ENCODE results near the gene TRIM63. TPM values are rescaled to one million over a fixed set of nuclear protein-coding genes. Genes with fewer than 3 reads are reported as not detected.

Gene TRIM63
- total RNA-seq, 1 donor from 2014 or later = not detected

DNA sequence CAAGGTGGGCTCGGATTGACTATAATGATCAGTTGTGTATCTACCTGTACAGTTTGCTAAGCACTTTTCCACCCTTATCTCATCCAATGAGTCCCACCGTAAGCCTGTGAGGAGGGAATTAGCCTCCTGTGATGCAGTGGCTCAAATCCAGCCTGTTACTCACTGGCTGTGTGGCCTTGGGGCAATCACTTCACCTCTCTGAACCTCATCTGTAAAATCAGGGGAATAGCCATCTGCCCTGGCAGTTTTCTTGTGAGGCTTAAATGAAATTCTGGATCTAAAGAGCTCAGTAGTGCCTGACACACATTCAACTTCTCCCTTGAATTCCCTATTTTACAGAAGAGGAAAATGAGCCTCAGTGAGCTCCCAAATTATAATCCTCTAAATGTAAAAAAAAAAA, 53.3 kb downstream of the TRIM63 start:
- FAIRE-seq (no peak), DNase-seq (ENCODE audit: low read depth) (no peak)
- no peak overlapping the region for H3K4me3 ChIP-seq (ENCODE audit: low read depth, low read length)
- TF ChIP-seq, protein P1, sequence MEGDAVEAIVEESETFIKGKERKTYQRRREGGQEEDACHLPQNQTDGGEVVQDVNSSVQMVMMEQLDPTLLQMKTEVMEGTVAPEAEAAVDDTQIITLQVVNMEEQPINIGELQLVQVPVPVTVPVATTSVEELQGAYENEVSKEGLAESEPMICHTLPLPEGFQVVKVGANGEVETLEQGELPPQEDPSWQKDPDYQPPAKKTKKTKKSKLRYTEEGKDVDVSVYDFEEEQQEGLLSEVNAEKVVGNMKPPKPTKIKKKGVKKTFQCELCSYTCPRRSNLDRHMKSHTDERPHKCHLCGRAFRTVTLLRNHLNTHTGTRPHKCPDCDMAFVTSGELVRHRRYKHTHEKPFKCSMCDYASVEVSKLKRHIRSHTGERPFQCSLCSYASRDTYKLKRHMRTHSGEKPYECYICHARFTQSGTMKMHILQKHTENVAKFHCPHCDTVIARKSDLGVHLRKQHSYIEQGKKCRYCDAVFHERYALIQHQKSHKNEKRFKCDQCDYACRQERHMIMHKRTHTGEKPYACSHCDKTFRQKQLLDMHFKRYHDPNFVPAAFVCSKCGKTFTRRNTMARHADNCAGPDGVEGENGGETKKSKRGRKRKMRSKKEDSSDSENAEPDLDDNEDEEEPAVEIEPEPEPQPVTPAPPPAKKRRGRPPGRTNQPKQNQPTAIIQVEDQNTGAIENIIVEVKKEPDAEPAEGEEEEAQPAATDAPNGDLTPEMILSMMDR (IDR thresholded peaks at IDR 0.05; ENCODE audit: insufficient read depth, low read length, severe bottlenecking) = no peak
- H3K36me3 ChIP-seq (ENCODE audit: control insufficient read depth, insufficient read depth, low read length) = no peaks in the 10 kb centered on the region
- H3K27me3 ChIP-seq (ENCODE audit: control insufficient read depth, insufficient read depth, low read length) = no peaks in the 10 kb centered on the region

DNA sequence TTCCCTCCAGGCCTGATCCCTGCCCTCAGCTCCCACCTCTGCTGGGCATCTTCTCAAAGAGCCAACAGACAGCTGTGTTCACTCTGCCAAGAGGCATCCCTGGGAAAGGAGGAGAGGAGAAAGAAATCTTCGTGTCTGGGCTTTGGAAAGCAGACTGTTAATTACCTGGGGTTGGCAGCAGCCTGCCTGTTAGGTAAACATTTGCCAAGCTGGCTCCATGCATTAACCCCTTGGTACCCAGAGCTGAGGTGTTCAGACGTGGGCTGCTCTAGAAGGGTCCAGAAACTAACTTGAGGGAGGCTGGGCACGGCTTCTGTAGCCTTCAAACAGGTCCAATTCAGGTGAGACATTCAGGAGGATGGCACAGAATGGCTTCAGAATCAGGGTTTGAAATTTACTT, 54.6 kb downstream of the TRIM63 start:
- DNase-seq (ENCODE audit: low read depth) = no peak
- Histone ChIP-seq H3K36me3 (ENCODE audit: control insufficient read depth, insufficient read depth, low read length) (no peaks in the 10 kb centered on the region), H3K4me3 (ENCODE audit: low read depth, low read length) (no peak overlapping the region), H3K27me3 (ENCODE audit: control insufficient read depth, insufficient read depth, low read length) (no peaks in the 10 kb centered on the region)
- FAIRE-seq = no peak
- TF ChIP-seq, protein P1 (IDR thresholded peaks at IDR 0.05; ENCODE audit: insufficient read depth, low read length, severe bottlenecking) = no peak

DNA sequence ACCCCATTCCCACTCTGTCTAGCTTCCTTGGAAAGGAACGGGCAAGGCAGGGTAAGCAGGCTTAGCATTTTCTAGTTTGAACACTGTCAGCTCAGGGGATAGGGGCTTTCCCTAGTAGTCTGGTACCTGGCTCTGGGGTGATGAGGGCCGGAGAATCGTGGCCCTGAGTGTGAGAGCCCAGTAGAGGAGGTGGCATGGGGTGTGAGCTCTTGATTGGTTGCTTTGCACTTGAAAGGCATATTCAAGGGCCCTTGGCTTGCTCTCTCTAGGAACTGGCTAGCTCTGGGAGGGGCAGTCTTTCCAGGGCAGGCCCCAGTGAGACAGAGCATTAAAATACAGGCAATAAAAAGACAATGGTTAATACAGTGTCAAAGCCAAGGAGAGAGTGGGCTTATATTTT, 56.6 kb downstream of the TRIM63 start:
- no peaks in the 10 kb centered on the region for H3K36me3 ChIP-seq (ENCODE audit: control insufficient read depth, insufficient read depth, low read length)
- H3K4me3 ChIP-seq (ENCODE audit: low read depth, low read length) = no peak overlapping the region
- TF ChIP-seq, protein P1 (IDR thresholded peaks at IDR 0.05; ENCODE audit: insufficient read depth, low read length, severe bottlenecking) = no peak
- FAIRE-seq (no peak), DNase-seq (ENCODE audit: low read depth) (no peak)
- H3K27me3 ChIP-seq (ENCODE audit: control insufficient read depth, insufficient read depth, low read length) = no peaks in the 10 kb centered on the region

DNA sequence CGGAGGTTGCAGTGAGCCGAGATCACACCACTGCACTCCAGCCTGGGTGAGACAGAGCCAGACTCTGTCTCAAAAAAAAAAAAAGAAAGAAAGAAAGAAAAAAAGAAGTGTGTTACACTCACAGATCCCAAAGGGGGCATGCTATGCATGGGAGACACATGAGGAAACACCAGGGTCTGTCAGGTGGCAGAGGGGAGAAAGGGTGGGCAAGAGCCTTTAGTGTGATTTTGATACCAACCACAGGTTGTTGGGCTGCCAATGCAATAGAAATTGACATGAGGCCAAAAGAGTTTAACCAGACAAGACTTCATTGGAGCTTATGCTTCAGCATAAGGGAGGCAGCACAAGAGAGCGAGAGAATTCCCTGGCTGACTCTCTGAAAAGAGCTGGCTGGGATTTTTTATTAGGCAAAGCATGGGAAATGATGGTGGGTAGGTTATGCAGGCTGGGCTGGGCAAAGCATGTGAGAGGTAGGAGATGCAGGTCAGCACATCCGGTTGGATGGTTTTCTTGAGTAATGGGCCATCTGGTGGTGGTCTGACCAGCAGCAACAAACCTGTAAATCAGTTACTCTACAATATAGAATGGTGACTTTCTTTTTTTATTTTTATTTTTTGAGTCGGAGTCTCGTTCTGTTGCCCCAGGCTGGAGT, 57.5 kb downstream of the TRIM63 start:
- TF ChIP-seq, protein P1 (IDR thresholded peaks at IDR 0.05; ENCODE audit: insufficient read depth, low read length, severe bottlenecking) = no peak
- no peak overlapping the region for H3K4me3 ChIP-seq (ENCODE audit: low read depth, low read length)
- FAIRE-seq (no peak), DNase-seq (ENCODE audit: low read depth) (no peak)
- H3K27me3 ChIP-seq (ENCODE audit: control insufficient read depth, insufficient read depth, low read length) = no peaks in the 10 kb centered on the region
- no peaks in the 10 kb centered on the region for H3K36me3 ChIP-seq (ENCODE audit: control insufficient read depth, insufficient read depth, low read length)

DNA sequence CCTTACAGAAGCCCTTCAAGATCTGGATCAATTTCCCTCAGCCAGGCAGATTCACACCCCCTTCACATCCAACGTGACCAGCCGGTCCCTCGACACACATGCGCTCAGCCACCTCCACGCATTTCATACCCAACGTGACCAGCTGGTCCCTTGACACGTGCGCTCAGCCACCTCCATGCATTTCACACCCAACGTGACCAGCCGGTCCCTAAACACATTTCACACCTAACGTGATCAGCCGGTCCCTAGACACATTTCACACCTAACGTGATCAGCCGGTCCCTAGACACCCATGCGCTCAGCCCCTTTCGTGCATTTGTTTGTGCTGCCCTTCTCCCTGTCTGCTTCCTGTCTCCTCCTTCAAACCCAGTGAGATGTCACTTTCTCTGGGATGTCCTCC, 60.7 kb downstream of the TRIM63 start:
- Histone ChIP-seq H3K27me3 (ENCODE audit: control insufficient read depth, insufficient read depth, low read length) (no peaks in the 10 kb centered on the region), H3K4me3 (ENCODE audit: low read depth, low read length) (no peak overlapping the region), H3K36me3 (ENCODE audit: control insufficient read depth, insufficient read depth, low read length) (no peaks in the 10 kb centered on the region)
- FAIRE-seq = no peak
- TF ChIP-seq, protein P1 (IDR thresholded peaks at IDR 0.05; ENCODE audit: insufficient read depth, low read length, severe bottlenecking) = no peak
- DNase-seq (ENCODE audit: low read depth) = no peak
